GM12874 (cell line): ENCODE results near the gene AGFG1.

Source experiments
- CTCF ChIP-seq: IDR thresholded peaks from 2 replicates; pipeline ENCODE4 v1.5.1; 2011; ENCODE audit warnings: low read depth, mild to moderate bottlenecking, control low read depth, low read length, moderate library complexity; ENCODE audit not compliant: insufficient read depth

AGFG1 gene

GRCh38 chr2:227528803-227529202 lies 56.8 kb downstream of the AGFG1 start:
- no peak for TF ChIP-seq CTCF

- TF ChIP-seq CTCF: no peak
These were observed 57.9 kb downstream of the AGFG1 start for GRCh38 chr2:227529871-227530270.

- TF ChIP-seq CTCF: no peak
These were observed 62.8 kb downstream of the AGFG1 start for GRCh38 chr2:227534714-227535113.

- no peak for TF ChIP-seq CTCF
These were observed 64.5 kb downstream of the AGFG1 start for GRCh38 chr2:227536445-227536844.

- no peak for TF ChIP-seq CTCF
These were observed 67.6 kb downstream of the AGFG1 start for GRCh38 chr2:227539465-227539956.

GRCh38 chr2:227545990-227546389 lies 74.0 kb downstream of the AGFG1 start:
- peak; percentile 55 for TF ChIP-seq CTCF

GRCh38 chr2:227551836-227552235 lies 79.9 kb downstream of the AGFG1 start:
- no peak for TF ChIP-seq CTCF
